Measurements from ENCODE around the gene SLC6A20. TPM values are rescaled to one million over a fixed set of nuclear protein-coding genes. Genes with fewer than 3 reads are reported as not detected.

SLC6A20 gene
- total RNA-seq, 4 donors from 2014 or later, result 0.19 to 0.33 (median 0.29) TPM; not detected in 1

DNA sequence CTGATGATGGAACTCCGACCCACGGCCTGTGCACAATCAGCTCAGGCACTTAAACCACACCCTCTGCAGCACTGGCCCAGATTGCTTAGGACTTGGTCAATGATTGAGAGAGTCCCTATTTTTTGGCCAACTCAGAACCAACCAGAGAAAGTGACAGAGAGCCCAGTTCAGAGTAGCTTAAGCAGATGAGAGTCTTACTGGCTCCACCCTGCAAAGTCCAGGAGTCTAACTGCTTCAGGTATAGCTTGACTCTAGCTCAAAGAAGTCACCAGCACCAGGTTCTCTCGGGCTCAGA, 20.1 kb downstream of the SLC6A20 start:
- intact Hi-C loops (cut with DNase I), result no loop called here
- no peak for TF ChIP-seq POLR2A (IDR thresholded peaks at IDR 0.05; ENCODE audit: low read depth)
- TF ChIP-seq POLR2AphosphoS5 (IDR thresholded peaks at IDR 0.05), result no peak
- no peak for TF ChIP-seq EP300 (IDR thresholded peaks at IDR 0.05)
- TF ChIP-seq, protein P1, sequence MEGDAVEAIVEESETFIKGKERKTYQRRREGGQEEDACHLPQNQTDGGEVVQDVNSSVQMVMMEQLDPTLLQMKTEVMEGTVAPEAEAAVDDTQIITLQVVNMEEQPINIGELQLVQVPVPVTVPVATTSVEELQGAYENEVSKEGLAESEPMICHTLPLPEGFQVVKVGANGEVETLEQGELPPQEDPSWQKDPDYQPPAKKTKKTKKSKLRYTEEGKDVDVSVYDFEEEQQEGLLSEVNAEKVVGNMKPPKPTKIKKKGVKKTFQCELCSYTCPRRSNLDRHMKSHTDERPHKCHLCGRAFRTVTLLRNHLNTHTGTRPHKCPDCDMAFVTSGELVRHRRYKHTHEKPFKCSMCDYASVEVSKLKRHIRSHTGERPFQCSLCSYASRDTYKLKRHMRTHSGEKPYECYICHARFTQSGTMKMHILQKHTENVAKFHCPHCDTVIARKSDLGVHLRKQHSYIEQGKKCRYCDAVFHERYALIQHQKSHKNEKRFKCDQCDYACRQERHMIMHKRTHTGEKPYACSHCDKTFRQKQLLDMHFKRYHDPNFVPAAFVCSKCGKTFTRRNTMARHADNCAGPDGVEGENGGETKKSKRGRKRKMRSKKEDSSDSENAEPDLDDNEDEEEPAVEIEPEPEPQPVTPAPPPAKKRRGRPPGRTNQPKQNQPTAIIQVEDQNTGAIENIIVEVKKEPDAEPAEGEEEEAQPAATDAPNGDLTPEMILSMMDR (IDR thresholded peaks at IDR 0.05), result no peak
- H3K36me3 ChIP-seq, result no peaks in the 10 kb centered on the region
- no peak overlapping the region for H3K27ac ChIP-seq (replicated peaks in 1 of 4)
- WGBS, result 71% methylated on average over 1 of the region's 3 CpGs
- H3K4me3 ChIP-seq, result no peak overlapping the region
- H3K27me3 ChIP-seq, result no peaks in the 10 kb centered on the region
- H3K9me3 ChIP-seq, result no peaks in the 10 kb centered on the region
- DNase-seq (ENCODE audit: extremely low spot score), result no peak
- H3K4me1 ChIP-seq, result no peaks in the 10 kb centered on the region

DNA sequence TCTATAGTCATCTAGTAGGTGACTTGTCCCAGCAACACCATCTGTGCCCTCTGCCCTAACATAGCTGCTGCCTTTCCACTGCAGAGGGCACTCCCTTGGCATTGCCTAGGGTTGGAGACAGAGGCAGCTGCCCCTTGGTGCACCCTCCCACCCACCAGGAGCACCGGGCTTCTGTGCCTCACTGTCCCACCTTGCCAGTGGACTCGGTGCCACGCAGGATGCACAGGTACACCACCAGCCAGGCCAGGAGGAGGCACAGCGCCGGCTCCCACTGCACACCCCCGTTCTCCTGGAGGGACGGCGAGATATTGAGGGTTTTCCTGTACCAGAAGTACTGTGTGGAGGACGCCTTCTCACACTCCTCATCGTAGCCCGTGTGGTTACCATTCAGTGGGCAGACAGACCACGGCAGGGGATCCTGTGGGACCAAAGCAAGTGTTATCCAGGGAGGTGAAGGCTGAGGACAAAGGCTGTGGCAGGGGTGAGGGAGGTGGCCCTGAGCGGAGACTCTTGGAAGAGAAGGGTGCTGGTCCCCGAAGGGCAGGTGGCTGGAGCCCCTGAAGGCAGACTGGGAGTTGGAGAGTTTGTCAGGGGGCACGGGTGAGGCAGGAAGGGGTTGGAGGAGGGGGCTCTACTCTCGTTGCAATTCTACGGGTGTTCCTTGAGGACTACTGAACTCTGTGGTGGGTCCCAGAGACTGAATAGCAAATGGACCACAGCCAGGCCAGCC, 20.6 kb downstream of the SLC6A20 start:
- H3K9me3 ChIP-seq, result no peaks in the 10 kb centered on the region
- no peaks in the 10 kb centered on the region for H3K27me3 ChIP-seq
- no peaks in the 10 kb centered on the region for H3K4me1 ChIP-seq
- TF ChIP-seq EP300 (IDR thresholded peaks at IDR 0.05), result no peak
- TF ChIP-seq, protein P1 (IDR thresholded peaks at IDR 0.05), result no peak
- TF ChIP-seq POLR2AphosphoS5 (IDR thresholded peaks at IDR 0.05), result no peak
- no peak for TF ChIP-seq POLR2A (IDR thresholded peaks at IDR 0.05; ENCODE audit: low read depth)
- H3K36me3 ChIP-seq, result no peaks in the 10 kb centered on the region
- intact Hi-C loops (cut with DNase I), result no loop called here
- no peak for DNase-seq (ENCODE audit: extremely low spot score)
- no peak overlapping the region for H3K27ac ChIP-seq (replicated peaks in 1 of 4)
- WGBS, result 86% methylated on average over 10 of the region's 17 CpGs
- H3K4me3 ChIP-seq, result no peak overlapping the region

GRCh38 chr3:45774581-45775521, 21.5 kb downstream of the SLC6A20 start:
- WGBS, result 74% methylated on average over 8 of the region's 8 CpGs
- TF ChIP-seq EP300 (IDR thresholded peaks at IDR 0.05) (no peak), POLR2AphosphoS5 (IDR thresholded peaks at IDR 0.05) (no peak), POLR2A (IDR thresholded peaks at IDR 0.05; ENCODE audit: low read depth) (no peak)
- TF ChIP-seq, protein P1 (IDR thresholded peaks at IDR 0.05), result no peak

GRCh38 chr3:45773714-45774449, 22.5 kb downstream of the SLC6A20 start:
- Histone ChIP-seq H3K4me3 (no peak overlapping the region), H3K27ac (replicated peaks in 1 of 4) (no peak overlapping the region), H3K27me3 (no peaks in the 10 kb centered on the region), H3K9me3 (no peaks in the 10 kb centered on the region), H3K36me3 (no peaks in the 10 kb centered on the region), H3K4me1 (no peaks in the 10 kb centered on the region)
- DNase-seq (ENCODE audit: extremely low spot score), result no peak
- 66% methylated on average over 7 of the region's 7 CpGs for WGBS
- intact Hi-C loops (cut with DNase I), result no loop called here
- no peak for TF ChIP-seq POLR2A (IDR thresholded peaks at IDR 0.05; ENCODE audit: low read depth)
- TF ChIP-seq, protein P1 (IDR thresholded peaks at IDR 0.05), result no peak

More at GRCh38 chr3:45774581-45775521, 21.5 kb downstream of the SLC6A20 start:
- Histone ChIP-seq H3K27me3 (no peaks in the 10 kb centered on the region), H3K36me3 (no peaks in the 10 kb centered on the region), H3K4me3 (no peak overlapping the region), H3K27ac (replicated peaks in 1 of 4) (no peak overlapping the region), H3K9me3 (no peaks in the 10 kb centered on the region), H3K4me1 (no peaks in the 10 kb centered on the region)
- intact Hi-C loops (cut with DNase I), result no loop called here
- no peak for DNase-seq (ENCODE audit: extremely low spot score)

All from esophagus muscularis mucosa (tissue), 4 donors.